ENCODE results near the gene RFFL. TPM values are rescaled to one million over a fixed set of nuclear protein-coding genes. Genes with fewer than 3 reads are reported as not detected.
A peak's percentile ranks its signal among the peaks of the same experiment; 100 is the strongest.

The RFFL gene
- total RNA-seq, 1 experiment from 2014 or later: 40.3 TPM

DNA sequence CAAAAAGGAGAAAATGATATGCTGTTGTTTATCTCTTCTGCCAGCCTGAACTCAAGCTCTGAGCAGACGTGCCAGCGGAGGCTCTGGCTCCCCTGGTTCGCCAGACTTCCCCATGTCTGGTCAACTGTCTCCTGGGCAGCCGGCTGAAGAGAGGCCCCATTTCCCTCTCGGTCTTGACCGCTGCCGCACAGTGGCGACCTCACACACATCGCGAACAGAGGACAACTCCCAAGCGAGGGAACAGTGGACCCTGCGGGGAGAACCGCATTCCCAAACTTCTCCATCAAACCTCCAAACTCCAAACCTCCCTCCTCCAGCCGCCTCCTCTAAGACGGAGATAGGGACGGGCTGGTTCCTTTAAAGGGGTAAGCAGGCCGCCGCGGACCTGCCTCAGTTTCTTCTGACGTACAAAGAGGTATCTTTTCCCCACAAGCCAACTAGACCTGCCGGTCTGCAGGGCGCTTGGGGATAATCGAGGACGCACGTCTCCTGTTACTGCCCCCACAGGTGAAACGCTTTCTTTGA, 24.9 kb upstream of the RFFL start:
- ATAC-seq: peak; percentile 4
- no peaks in the 10 kb centered on the region for H3K36me3 ChIP-seq (ENCODE audit: control insufficient read depth in 1 of 2, insufficient read depth in 2 of 2, low read length in 2 of 2)
- H3K27ac ChIP-seq (ENCODE audit: low read depth, low read length): peak overlapping the region; percentile 96
- H2AFZ ChIP-seq (ENCODE audit: low read depth, low read length, poor library complexity, severe bottlenecking): no peak overlapping the region
- peak; percentile 42 for DNase-seq (ENCODE audit: low read depth, low spot score)
- H3K9me3 ChIP-seq (ENCODE audit: control insufficient read depth in 1 of 2, insufficient read depth in 1 of 2, low read depth in 1 of 2, low read length in 2 of 2): no peaks in the 10 kb centered on the region
- POLR2A ChIA-PET: no interaction called here
- H4K20me1 ChIP-seq (ENCODE audit: insufficient read depth): no peaks in the 10 kb centered on the region
- peak overlapping the region; percentile 85 for H3K9ac ChIP-seq (ENCODE audit: low read length)
- peaks cover 42 to 60% of the 10 kb centered on the region in 2 experiments for H3K4me1 ChIP-seq (ENCODE audit: control insufficient read depth in 1 of 2, insufficient read depth in 2 of 2, low read length in 2 of 2)
- H3K4me2 ChIP-seq (ENCODE audit: low read length): peak overlapping the region; percentile 89
- no peaks in the 10 kb centered on the region for H3K9me2 ChIP-seq (ENCODE audit: insufficient read depth)
- intact Hi-C loops (cut with micrococcal nuclease): loop anchor here (2.0 kb wide), 1 partner anchor 26 kb away; the partner anchor contains the start of gene RFFL
- RAD21 ChIA-PET (ENCODE audit: low non-redundant PET in 1 of 2, low total read pairs in 2 of 2, uncharacterized antibody in 2 of 2, unreplicated experiment in 2 of 2): no interaction called here
- CTCF ChIA-PET: no interaction called here
- peaks cover 41% of the 10 kb centered on the region for H3K79me2 ChIP-seq (ENCODE audit: insufficient read depth, low read length)
- BruUV-seq (replicated peaks): no TSS peak
- TF ChIP-seq, protein P1, sequence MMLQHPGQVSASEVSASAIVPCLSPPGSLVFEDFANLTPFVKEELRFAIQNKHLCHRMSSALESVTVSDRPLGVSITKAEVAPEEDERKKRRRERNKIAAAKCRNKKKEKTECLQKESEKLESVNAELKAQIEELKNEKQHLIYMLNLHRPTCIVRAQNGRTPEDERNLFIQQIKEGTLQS (IDR thresholded peaks at IDR 0.05): no peak
- TF ChIP-seq POLR2AphosphoS5 (IDR thresholded peaks at IDR 0.05; ENCODE audit: low read depth, low read length) (peak; percentile 33), SIN3A (IDR thresholded peaks at IDR 0.05; ENCODE audit: low read depth) (0 out of 2 replicates have a peak, but pooled peaks have one; percentile 18), POLR2A (IDR thresholded peaks at IDR 0.05; ENCODE audit: borderline replicate concordance, extremely low read depth, insufficient read depth, insufficient read length) (peak; percentile 11)
- H3K27me3 ChIP-seq (ENCODE audit: insufficient read depth, low read length): no peaks in the 10 kb centered on the region
- H3K4me3 ChIP-seq (replicated peaks in 1 of 2; ENCODE audit: low read depth in 1 of 2, low read length in 2 of 2): peak overlapping the region; percentile 68 to 93

GRCh38 chr17:35087731-35088355, 24.3 kb upstream of the RFFL start:
- no TSS peak for BruUV-seq (replicated peaks)
- ChIA-PET CTCF (no interaction called here), POLR2A (no interaction called here), RAD21 (ENCODE audit: low non-redundant PET in 1 of 2, low total read pairs in 2 of 2, uncharacterized antibody in 2 of 2, unreplicated experiment in 2 of 2) (no interaction called here)
- Histone ChIP-seq H3K9ac (ENCODE audit: low read length) (peak overlapping the region; percentile 85), H3K9me3 (ENCODE audit: control insufficient read depth in 1 of 2, insufficient read depth in 1 of 2, low read depth in 1 of 2, low read length in 2 of 2) (no peaks in the 10 kb centered on the region), H3K4me3 (replicated peaks in 1 of 2; ENCODE audit: low read depth in 1 of 2, low read length in 2 of 2) (peak overlapping the region; percentile 68 to 93), H3K36me3 (ENCODE audit: control insufficient read depth in 1 of 2, insufficient read depth in 2 of 2, low read length in 2 of 2) (no peaks in the 10 kb centered on the region), H3K79me2 (ENCODE audit: insufficient read depth, low read length) (peaks cover 47% of the 10 kb centered on the region), H4K20me1 (ENCODE audit: insufficient read depth) (no peaks in the 10 kb centered on the region), H3K4me2 (ENCODE audit: low read length) (peak overlapping the region; percentile 89), H3K4me1 (ENCODE audit: control insufficient read depth in 1 of 2, insufficient read depth in 2 of 2, low read length in 2 of 2) (peaks cover 48 to 66% of the 10 kb centered on the region in 2 experiments), H3K27me3 (ENCODE audit: insufficient read depth, low read length) (no peaks in the 10 kb centered on the region), H3K27ac (ENCODE audit: low read depth, low read length) (peak overlapping the region; percentile 96), H3K9me2 (ENCODE audit: insufficient read depth) (no peaks in the 10 kb centered on the region), H2AFZ (ENCODE audit: low read depth, low read length, poor library complexity, severe bottlenecking) (no peak overlapping the region)
- ATAC-seq (no peak), DNase-seq (ENCODE audit: low read depth, low spot score) (no peak)
- TF ChIP-seq MAX (IDR thresholded peaks at IDR 0.05) (0 out of 2 replicates have a peak, but pooled peaks have one; percentile 43), POLR2A (IDR thresholded peaks at IDR 0.05; ENCODE audit: borderline replicate concordance, extremely low read depth, insufficient read depth, insufficient read length) (no peak), JUND (IDR thresholded peaks at IDR 0.05) (no peak), SIN3A (IDR thresholded peaks at IDR 0.05; ENCODE audit: low read depth) (0 out of 2 replicates have a peak, but pooled peaks have one; percentile 43)
- intact Hi-C loops (cut with micrococcal nuclease): loop anchor here (2.0 kb wide), 1 partner anchor 25 kb away; the partner anchor contains the start of gene RFFL

Measured in HCT116 (cell line).